NCI-H774 (cell line): Measurements from ENCODE around the gene SUGP1.
A peak's percentile ranks its signal among the peaks of the same experiment; 100 is the strongest.
"Not testable (repeated sequence)": the region's sequence is repeated elsewhere in the genome, so short reads cannot be mapped to it uniquely, and the experiment has no call there.

Experiments
- DNase-seq: peaks from one replicate; lab custom pipeline; 2025; lab: John Stamatoyannopoulos, UW

SUGP1 gene

DNA sequence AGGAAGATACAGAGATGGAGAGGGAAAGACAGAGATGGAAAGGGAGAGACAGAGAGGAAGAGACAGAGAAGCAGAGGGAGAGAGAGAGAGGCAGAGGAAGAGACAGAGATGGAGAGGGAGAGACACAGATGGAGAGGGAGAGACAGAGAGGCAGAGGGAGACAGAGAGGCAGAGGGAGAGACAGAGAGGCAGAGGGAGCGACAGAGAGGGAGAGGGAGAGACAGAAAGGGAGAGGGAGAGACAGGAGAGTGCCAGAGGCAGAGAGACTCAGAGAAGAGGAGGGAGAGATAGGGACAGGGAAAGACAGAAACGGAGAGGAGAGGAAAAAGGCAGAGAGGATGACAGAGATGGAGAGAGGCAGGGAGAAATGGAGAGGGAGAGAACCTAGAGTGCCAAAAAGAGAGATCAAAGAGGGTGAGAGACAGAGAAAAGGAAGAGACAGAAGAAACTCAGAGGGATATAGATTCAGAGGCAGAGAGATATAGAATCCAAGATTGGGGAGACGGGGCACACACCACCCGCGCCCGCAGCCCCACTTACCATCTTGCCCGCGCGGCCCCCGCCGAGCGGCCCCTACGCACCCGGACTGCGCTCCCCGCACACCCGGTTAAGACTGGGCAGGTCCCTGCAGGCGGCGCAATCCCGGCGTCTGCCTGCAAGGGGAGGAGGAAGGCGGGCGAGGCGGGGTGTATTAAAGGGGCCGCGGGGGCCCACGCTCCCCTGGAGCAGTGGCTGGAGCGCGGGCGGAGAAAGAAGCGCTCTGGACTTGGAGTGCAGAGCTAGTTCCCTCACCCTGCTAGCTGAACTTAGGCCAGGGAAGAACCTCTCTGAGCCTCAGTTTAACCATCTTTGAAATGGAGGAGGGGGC lies 57.9 kb downstream of the SUGP1 start:
- DNase-seq, result no peak

DNA sequence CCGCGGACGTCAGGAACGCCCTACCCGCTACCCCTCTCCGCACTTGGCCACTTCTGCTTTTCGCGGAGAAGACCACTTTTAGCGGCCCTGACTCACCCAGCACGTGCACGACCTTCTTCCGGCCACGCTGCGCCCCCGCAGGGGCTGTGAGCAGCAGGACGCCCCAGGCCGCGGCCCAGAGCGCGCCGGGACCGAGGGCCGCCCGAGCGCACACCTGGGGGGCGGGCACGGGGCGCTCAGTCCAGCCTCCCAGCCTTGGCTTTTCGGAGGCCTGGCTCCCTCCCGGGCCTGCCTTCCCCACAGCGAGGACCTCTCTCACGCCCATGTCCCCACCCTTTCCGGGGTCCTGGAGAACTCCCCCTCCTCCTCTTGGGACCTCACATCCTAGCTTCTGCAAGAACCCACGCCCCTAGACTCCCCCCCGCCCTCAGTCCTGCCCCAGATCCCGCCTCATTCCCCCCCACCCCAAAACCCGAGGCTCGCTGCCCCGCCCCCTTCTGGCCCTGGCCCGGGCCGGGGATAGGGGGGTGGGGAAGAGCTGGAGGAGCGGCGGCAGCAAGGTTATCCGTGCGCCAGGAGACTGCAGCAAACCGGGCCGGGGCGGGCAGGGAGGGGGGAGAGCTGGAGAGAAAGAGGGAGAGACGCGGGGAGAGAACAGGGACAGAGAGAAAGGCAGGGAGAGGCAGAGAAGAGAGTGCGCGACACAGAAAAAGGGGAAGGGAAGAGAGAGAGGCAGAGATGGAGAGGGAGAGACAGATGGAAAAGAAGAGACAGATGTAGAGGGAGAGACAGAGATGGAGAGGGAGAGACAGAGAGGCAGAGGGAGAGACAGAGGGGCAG lies 58.7 kb downstream of the SUGP1 start:
- no peak for DNase-seq

GRCh38 chr19:19260417-19261214 lies 59.7 kb downstream of the SUGP1 start:
- DNase-seq, result no peak

- DNase-seq, result peak; percentile 12
Observed at GRCh38 chr19:19259741-19260140, 60.6 kb downstream of the SUGP1 start.

- DNase-seq, result no peak
Observed at GRCh38 chr19:19258589-19259338, 61.5 kb downstream of the SUGP1 start.

DNA sequence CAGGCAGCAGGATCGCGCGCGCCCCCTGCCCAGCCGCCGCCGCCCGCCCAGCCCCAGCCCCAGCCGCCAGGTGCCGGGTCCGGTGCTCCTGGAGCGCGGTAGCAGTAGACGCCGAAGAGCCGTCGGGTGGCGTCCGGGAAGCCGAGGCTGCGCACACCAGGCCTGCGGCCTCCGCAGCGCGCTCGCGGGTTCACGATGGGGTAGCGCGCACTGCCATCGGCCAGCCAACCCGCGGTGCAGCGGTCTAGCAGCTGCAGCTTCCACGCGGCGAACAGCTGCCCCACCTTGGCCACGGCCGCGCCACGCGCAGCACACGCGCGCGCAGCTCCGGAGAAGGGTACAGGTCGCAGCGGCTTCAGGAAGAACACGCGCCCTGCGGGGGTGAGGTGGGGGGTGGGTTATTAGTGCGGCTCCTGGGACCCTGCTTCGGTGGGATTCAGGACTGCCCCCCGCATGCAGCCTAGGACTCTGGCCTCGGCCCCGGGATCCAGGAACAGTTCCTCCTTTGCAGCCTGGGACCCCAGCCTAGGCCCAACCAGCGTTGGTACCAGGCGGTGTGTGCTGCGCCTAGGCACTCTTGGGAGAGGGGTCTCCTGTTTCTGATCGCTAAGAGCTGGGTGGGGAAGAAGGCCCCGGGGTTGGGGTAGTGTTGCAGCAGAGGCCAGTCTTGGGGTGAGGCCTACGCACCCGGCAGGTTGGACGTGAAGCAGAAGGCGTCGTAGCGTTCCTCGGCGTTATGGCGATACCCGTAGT lies 62.3 kb downstream of the SUGP1 start:
- DNase-seq, result no peak

GRCh38 chr19:19257137-19257536 lies 63.2 kb downstream of the SUGP1 start:
- no peak for DNase-seq

DNA sequence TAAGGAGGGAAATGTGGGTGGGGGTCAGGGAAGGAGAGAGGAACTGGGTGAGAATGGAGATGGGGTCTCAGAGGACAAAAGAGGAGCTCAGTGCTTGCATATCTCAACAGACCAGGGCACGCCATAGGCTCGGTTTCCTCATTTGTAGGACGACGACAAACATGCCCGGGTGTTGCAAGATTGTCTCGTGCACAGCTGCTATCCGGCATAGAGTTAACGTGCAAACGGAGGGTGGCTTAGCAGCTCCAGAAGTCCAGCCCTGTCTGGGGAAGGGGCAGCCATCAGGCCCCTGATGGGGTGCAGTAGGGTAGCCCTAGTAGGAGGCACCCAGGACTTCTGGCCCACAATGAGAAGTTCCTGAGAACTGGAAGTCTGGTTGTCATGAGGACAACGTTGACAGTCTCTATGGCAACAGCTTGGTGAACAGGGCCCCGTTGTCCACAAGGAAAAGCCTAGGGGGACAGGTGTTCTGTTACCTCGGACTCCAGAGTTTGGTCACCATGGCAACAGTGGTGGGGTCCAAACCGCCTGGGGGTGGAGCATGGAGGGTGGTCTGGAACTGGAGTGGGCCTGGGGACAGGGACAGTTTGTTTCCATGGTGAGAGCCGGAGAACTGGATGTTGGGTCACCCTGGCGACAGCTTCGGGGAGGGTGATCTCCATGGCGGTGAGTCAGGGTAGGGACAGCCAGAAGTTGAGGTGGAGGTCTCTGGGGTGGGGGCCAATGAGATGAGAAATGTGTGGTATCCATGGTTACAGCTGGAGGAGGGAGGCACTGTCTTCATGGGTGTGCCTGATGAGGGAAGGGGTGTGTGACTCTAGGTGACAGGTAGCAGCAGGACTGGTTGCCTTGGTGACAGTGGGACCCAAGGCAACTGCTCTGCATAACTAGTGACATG lies 64.0 kb downstream of the SUGP1 start:
- DNase-seq, result peak; percentile 27

GRCh38 chr19:19253409-19253808 lies 66.9 kb downstream of the SUGP1 start:
- not testable (repeated sequence) for DNase-seq

GRCh38 chr19:19250196-19250801 lies 70.0 kb downstream of the SUGP1 start:
- no peak for DNase-seq

GRCh38 chr19:19240476-19240875 lies 79.8 kb downstream of the SUGP1 start:
- DNase-seq, result no peak

- no peak for DNase-seq
Observed at GRCh38 chr19:19239675-19240074, 80.6 kb downstream of the SUGP1 start.

DNA sequence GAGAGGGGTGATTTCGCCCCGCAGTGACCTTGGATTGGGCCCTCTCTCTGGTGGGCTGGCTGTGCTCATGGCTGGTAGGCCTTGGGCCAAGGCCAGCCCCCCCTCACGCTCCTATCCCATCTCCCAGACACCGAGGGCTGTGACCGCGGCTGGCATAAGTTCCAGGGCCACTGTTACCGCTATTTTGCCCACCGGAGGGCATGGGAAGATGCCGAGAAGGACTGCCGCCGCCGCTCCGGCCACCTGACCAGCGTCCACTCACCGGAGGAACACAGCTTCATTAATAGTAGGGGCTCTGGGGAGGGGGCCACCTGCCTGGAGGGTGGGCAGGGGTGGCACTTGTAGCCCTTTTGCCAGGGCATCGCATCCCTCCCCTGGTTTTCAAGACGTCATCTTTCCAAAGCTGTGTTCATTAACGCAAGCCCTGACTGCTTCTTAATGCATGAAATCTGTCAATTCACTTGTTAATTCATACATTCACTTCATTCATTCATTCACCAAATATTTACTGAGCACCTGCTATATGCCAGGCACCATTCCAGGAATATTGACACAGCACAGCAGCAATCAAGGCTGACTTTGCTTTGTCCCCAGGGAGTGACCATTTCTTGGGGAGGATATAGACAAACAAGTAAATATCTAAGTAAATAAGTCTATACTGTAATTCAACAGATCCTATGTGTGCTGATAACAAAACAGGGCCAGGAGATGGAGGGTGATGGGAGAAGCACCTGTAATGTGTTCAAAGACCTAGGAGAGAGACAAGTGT lies 82.0 kb downstream of the SUGP1 start:
- no peak for DNase-seq

DNA sequence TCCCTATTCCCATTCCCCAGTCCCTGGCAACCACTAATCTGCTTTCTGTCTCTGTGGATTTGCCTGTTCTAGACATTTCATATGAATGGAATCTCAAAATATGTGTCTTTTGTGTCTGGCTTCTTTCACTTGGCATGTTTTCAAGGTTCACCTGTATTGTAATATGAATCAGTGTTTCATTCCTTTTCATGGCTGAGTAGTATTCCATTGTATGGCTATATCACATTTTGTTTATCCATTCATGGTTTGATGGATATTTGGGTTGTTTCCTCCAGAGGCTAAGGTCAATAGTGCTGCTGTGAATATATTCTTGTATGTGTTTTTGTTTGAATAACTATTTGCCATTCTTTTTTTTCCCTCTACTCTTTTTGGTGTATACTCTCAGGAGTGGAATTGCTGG lies 84.1 kb downstream of the SUGP1 start:
- no peak for DNase-seq

- DNase-seq, result no peak
Observed at GRCh38 chr19:19234220-19234816, 86.0 kb downstream of the SUGP1 start.

DNA sequence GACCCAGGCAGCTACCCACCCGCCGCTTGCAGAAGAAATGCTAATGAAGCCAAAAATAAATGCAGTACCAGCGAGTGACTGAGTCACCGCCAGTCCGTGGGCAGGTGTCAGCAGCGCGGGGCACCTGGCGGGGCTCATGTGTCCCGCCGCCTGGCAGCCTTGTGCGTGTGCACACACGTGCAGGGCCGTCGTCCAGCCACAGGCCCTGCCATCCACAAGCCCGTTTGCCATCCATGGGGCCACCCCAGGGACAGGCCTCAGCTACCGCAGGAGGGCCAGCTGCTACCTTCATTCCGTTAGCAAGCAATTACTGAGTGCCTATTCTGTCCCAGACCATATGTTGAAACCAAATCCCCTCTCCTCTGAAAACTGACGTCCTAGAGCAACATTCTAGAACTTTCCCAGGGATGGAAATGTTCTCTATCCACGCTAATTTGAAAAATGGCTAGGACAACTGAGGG lies 88.0 kb downstream of the SUGP1 start:
- DNase-seq, result no peak

DNA sequence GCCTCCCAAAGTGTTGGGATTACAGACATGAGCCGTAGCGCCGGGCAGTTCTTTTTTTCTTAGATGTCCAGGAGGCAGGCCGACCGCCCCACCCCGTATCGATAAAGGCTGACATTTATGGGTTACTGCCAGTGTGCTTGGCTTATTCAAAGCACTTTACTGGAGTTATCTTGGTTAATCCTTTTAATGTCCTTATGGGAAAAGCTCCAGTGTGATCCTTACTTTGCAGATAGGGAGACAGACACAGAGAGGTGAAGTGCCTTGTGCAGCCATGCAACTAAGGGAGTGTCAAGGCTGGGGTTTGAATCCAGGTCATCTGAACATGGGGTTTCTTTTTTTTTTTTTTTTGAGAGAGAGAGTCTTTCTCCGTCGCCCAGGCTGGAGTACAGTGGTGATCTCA lies 89.3 kb downstream of the SUGP1 start:
- no peak for DNase-seq

GRCh38 chr19:19229701-19230100 lies 90.6 kb downstream of the SUGP1 start:
- DNase-seq, result no peak
